Mucosa of descending colon (tissue), 3 donors: ENCODE measurements around the gene ATF7. TPM values are rescaled to one million over a fixed set of nuclear protein-coding genes. Genes with fewer than 3 reads are reported as not detected.
"Not testable (repeated sequence)": the region's sequence is repeated elsewhere in the genome, so short reads cannot be mapped to it uniquely, and the experiment has no call there.

Experiments used
- ATAC-seq: fragments of 200-7000 bp; cut with Tn5 transposase; one replicate; pipeline ENCODE4 v1.9.1; 2020; ENCODE audit warnings: mild to moderate bottlenecking, moderate library complexity
- DNase-seq, 3 donors: peaks; one replicate each; pipeline ENCODE4 v3.0.0-alpha.2; 2020
- H3K36me3 ChIP-seq: fragments of 200-600 bp; one replicate; pipeline ENCODE4 v1.8.0; 2021; ENCODE audit warnings: low read depth, mild to moderate bottlenecking
- H3K4me1 ChIP-seq: fragments of 200-600 bp; one replicate; pipeline ENCODE4 v1.8.0; 2021; ENCODE audit warnings: low read depth, mild to moderate bottlenecking
- H3K4me3 ChIP-seq: fragments of 200-600 bp; one replicate; pipeline ENCODE4 v1.8.0; 2021; ENCODE audit warnings: mild to moderate bottlenecking
- H3K9me3 ChIP-seq: fragments of 200-600 bp; one replicate; pipeline ENCODE4 v1.8.0; 2021; ENCODE audit warnings: mild to moderate bottlenecking
- intact Hi-C, 2 donors: fragments of 100-400 bp; cut with DNase I in 1 of 2; cut with micrococcal nuclease in 1 of 2; formaldehyde crosslinking; loops; one replicate each; pipeline versions ENCODE4 v1.11.0 to v1.11.1; 2022; cut with DNase I, micrococcal nuclease
- total RNA-seq, 3 donors: library from RNA; stranded (reverse); fragmentation: NEBNext Ultra II Directional in 2 of 3; extraction: Animal tissue kit (Norgen Biotek cat#: 25700) in 2 of 3; gene quantifications; one replicate each; pipeline versions ENCODE4 v1.2.1 to v1.2.4, GENCODE V29; 2021 to 2023
- TF ChIP-seq, protein P1 (sequence below): fragments of 200-600 bp; IDR thresholded peaks from one replicate; pipeline ENCODE4 v1.8.0; 2022; ENCODE audit warnings: antibody characterized with exemption, mild to moderate bottlenecking
- donor health status: DM: no; HTN: no; CAD: no; lungs with moderate emphysema.
- donor health status: DM: no; HTN: no; CAD: no.
- donor health status: DM: no; HTN: yes; CAD: no.

The ATF7 gene
- total RNA-seq, 3 donors from 2014 or later = 35.6 to 50.9 (median 42.8) TPM

DNA sequence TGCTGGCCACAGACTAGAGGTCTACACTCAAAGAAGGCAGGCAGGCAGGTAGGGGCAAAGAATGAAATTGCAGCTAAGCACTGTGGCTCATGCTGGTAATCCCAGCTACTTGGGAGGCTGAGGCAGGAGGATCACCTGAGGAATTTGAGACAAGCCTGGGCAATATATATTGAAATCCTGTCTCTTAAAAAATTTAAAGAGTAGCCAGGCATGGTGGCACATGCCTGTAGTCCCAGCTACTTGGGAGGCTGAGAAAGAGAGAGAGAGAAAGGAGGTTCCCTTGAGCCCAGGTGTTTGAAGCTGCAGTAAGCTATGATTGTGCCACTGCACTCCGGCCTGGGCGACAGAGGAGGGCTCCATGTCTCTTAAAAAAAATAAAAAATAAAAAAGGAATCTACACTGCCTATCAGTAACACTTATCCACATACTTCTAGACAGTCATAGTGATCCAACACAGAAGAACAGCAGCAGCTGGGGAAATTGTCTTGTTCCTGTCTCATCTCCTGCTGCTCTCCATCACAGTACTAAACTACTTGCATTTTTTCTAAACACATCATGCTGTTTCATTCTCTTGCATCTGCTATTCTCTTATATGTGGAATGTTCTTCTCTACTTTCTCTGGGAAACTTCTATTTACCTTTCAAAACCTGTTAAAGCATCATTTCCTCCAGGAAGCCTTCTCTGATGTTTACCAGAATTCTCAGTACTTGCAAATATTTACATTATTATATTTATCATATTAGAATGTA, 57.2 kb downstream of the ATF7 start:
- no peaks in the 10 kb centered on the region for H3K9me3 ChIP-seq
- H3K4me3 ChIP-seq = no peak overlapping the region
- H3K4me1 ChIP-seq = peaks cover 8% of the 10 kb centered on the region
- no peak for DNase-seq
- intact Hi-C loops = no loop called here
- TF ChIP-seq, protein P1, sequence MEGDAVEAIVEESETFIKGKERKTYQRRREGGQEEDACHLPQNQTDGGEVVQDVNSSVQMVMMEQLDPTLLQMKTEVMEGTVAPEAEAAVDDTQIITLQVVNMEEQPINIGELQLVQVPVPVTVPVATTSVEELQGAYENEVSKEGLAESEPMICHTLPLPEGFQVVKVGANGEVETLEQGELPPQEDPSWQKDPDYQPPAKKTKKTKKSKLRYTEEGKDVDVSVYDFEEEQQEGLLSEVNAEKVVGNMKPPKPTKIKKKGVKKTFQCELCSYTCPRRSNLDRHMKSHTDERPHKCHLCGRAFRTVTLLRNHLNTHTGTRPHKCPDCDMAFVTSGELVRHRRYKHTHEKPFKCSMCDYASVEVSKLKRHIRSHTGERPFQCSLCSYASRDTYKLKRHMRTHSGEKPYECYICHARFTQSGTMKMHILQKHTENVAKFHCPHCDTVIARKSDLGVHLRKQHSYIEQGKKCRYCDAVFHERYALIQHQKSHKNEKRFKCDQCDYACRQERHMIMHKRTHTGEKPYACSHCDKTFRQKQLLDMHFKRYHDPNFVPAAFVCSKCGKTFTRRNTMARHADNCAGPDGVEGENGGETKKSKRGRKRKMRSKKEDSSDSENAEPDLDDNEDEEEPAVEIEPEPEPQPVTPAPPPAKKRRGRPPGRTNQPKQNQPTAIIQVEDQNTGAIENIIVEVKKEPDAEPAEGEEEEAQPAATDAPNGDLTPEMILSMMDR = no peak
- no peaks in the 10 kb centered on the region for H3K36me3 ChIP-seq
- ATAC-seq = no peak

DNA sequence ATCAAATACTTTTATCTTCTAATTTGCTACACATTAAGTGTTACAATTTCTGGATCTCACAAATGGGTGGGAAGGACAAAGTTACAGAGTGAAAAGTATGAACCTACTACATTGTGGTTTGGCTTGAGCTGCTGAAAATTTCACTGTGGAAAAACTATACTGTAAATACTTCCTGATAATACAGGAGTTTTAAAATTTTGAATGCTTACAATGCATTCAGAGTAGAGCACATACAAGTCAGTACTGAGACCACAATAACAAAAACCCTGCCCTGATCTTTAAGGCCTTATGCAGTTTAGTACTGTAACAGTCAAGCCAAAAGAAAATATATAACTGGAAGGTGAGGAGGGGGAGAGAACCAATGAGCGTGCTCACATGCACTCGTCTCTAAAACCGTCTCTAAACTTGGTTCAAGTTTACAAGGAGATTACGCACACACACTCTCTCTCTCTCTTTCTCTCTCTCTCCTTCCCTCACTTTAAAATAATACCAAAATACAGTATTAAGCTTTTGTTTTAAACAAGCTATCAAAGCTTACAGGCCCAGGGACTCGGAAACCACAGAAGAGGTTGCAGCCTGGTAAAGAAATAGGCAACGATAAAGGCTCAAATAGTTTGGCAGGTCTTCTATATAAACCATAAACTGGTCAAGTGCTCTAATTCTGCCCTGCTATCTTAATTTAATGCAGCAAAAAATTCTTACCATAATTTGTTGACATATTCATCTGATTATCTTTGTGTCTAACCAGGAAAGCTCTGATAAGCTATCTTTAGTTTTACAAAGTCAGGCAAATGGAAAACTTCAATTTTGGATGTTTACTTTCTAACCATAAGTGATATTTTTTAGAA, 58.0 kb downstream of the ATF7 start:
- Histone ChIP-seq H3K9me3 (no peaks in the 10 kb centered on the region), H3K4me3 (no peak overlapping the region), H3K36me3 (no peaks in the 10 kb centered on the region), H3K4me1 (peaks cover 8% of the 10 kb centered on the region)
- TF ChIP-seq, protein P1 = no peak
- intact Hi-C loops = no loop called here
- DNase-seq (no peak), ATAC-seq (no peak)

DNA sequence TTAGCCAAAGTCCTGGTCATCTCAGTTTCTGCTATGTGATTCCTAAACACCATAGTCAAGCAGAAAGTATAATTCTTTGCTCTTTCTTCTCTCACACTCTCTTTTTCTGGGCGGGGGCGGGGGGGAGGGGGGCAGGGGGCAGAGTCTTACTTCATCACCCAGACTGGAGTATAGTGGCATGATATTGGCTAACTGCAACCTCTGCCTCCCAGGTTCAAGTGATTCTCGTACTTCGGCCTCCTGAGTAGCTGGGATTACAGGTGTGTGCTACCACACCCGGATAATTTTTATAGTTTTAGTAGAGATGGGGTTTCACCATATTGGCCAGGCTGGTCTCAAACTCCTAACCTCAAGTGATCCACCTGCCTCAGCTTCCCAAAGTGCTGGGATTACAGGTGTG, 60.8 kb downstream of the ATF7 start:
- peak; percentile 57 for ATAC-seq
- DNase-seq, H3K9me3 ChIP-seq, H3K36me3 ChIP-seq, intact Hi-C loops, H3K4me3 ChIP-seq: not testable (repeated sequence)
- peaks cover 16% of the 10 kb centered on the region for H3K4me1 ChIP-seq

DNA sequence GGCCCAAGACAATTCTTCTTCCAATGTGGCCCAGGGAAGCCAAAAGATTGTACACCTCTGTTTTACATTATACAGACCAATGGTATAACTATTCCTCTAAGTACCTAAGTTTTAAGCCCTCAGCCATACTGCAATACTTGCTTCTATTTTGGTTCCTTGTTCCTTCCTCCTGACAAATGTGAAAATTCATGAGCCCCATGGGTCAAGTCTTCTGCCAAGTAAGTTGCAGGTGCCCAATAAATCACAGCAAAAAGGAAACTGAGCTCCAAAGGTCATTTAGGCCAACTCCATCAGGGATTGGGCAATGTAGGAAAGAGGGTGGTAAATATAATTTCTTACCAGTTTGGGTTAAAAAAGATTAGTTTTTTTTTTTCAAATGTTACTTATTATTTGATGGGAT, 61.2 kb downstream of the ATF7 start:
- peak; percentile 47 for ATAC-seq
- Histone ChIP-seq H3K4me3 (no peak overlapping the region), H3K9me3 (no peaks in the 10 kb centered on the region), H3K36me3 (no peaks in the 10 kb centered on the region), H3K4me1 (peaks cover 16% of the 10 kb centered on the region)
- TF ChIP-seq, protein P1 = no peak
- no peak for DNase-seq
- intact Hi-C loops = no loop called here

DNA sequence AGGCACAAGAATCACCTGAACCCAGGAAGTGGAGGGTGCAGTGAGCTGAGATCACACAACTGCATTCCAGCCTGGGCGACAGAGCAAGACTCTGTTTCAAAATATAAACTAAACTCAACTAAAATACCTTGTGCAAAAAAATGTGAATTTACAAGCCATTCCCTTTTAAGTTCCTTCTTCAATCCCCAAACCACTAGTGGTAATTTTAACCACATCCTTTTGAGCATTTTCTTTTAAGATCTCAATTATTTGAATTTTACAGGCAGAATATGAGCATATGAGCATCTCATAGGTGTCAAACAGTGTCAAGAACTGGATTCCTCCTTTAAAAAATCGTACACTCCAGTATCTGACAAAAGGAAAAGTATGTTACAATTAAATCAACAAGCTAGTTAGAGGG, 61.9 kb downstream of the ATF7 start:
- intact Hi-C loops = no loop called here
- no peak for ATAC-seq
- DNase-seq = no peak
- TF ChIP-seq, protein P1 = no peak
- no peaks in the 10 kb centered on the region for H3K9me3 ChIP-seq
- no peak overlapping the region for H3K4me3 ChIP-seq
- no peaks in the 10 kb centered on the region for H3K36me3 ChIP-seq
- H3K4me1 ChIP-seq = peaks cover 16% of the 10 kb centered on the region

DNA sequence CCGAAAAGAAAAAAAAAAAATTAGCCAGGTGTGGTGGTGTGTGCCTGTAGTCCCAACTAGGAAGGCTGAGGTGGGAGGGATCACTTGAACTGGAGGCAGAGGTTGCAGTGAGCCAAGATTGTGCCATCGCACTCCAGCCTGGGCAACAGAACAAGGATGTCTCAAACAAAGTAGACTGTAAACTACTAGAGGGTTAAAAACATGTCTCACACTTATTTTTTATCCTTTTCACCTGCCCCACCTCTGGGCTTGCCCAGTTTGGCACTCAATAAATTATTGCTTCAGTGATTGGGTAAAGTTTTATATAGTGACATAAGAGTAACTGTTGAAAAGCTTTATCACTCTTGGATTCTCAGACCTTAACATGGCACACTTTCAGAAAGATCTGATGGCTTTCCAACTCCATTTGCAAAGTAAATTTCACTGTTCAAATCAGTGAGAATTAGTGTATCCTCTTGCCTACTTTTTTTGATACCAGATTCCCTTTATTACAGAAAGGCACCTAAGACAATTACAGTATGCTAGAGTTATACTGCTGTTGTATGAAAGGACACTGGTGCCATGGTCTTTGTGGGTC, 62.6 kb downstream of the ATF7 start:
- TF ChIP-seq, protein P1 = no peak
- Histone ChIP-seq H3K4me3 (no peak overlapping the region), H3K9me3 (no peaks in the 10 kb centered on the region), H3K4me1 (peaks cover 16% of the 10 kb centered on the region), H3K36me3 (no peaks in the 10 kb centered on the region)
- DNase-seq = no peak
- intact Hi-C loops = no loop called here
- ATAC-seq = peak; percentile 56
